ENCODE results near the gene PFKFB2.
A peak's percentile ranks its signal among the peaks of the same experiment; 100 is the strongest.

Gene PFKFB2

DNA sequence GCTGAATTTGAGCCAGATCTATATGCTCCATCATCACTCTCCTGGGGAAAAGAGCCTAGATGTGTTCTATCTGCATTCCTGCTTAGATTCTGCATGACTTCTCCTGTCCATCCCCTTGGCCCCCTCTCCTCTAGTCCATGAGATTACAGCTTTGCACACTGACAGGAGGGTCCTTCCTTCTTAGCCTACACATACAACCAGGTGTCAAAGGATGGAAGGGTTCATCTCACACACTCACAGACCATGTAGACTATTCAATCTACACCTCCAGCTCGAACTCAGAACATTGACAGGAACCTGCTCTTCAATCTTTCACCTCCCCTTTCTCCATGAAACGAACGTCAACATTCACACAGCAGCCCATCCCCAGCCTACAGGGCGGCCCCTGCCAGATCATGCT is 34.4 kb upstream of the PFKFB2 start:
- ATAC-seq (ENCODE audit: low read depth) (no peak), DNase-seq (ENCODE audit: low spot score) (no peak)
- Histone ChIP-seq H3K9me3 (ENCODE audit: severe bottlenecking) (no peaks in the 10 kb centered on the region), H3K4me1 (ENCODE audit: insufficient read depth, poor library complexity, severe bottlenecking) (peaks cover 48% of the 10 kb centered on the region), H3K27ac (ENCODE audit: poor library complexity, severe bottlenecking) (peak overlapping the region; percentile 97), H3K36me3 (ENCODE audit: low read depth) (peaks cover 33% of the 10 kb centered on the region), H3K4me3 (ENCODE audit: severe bottlenecking) (no peak overlapping the region), H3K27me3 (ENCODE audit: insufficient read depth, poor library complexity, severe bottlenecking) (no peaks in the 10 kb centered on the region)
- TF ChIP-seq, protein P1, sequence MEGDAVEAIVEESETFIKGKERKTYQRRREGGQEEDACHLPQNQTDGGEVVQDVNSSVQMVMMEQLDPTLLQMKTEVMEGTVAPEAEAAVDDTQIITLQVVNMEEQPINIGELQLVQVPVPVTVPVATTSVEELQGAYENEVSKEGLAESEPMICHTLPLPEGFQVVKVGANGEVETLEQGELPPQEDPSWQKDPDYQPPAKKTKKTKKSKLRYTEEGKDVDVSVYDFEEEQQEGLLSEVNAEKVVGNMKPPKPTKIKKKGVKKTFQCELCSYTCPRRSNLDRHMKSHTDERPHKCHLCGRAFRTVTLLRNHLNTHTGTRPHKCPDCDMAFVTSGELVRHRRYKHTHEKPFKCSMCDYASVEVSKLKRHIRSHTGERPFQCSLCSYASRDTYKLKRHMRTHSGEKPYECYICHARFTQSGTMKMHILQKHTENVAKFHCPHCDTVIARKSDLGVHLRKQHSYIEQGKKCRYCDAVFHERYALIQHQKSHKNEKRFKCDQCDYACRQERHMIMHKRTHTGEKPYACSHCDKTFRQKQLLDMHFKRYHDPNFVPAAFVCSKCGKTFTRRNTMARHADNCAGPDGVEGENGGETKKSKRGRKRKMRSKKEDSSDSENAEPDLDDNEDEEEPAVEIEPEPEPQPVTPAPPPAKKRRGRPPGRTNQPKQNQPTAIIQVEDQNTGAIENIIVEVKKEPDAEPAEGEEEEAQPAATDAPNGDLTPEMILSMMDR (IDR thresholded peaks at IDR 0.05; ENCODE audit: poor library complexity, severe bottlenecking) = no peak

DNA sequence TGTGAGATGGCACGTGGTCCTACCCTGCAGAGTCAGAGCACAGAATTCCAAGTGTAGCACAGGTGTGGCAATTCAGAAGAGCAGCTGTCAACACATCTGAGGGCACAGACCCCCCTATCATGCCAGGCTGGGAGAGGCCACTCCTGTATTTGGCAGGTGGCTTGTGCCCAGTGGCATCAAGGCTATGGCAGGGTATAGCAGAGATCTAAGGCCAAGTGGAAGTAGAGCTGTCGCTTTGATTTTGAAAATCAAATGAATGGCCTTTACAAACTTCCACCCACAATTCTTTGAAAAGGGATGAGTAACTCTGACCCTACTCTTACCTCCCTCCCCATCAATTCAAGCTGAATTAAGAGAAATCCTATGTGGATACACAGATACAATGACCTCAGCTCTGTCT is 33.9 kb upstream of the PFKFB2 start:
- peak overlapping the region; percentile 97 for H3K27ac ChIP-seq (ENCODE audit: poor library complexity, severe bottlenecking)
- H3K4me3 ChIP-seq (ENCODE audit: severe bottlenecking) = no peak overlapping the region
- H3K4me1 ChIP-seq (ENCODE audit: insufficient read depth, poor library complexity, severe bottlenecking) = peaks cover 48% of the 10 kb centered on the region
- no peaks in the 10 kb centered on the region for H3K27me3 ChIP-seq (ENCODE audit: insufficient read depth, poor library complexity, severe bottlenecking)
- H3K9me3 ChIP-seq (ENCODE audit: severe bottlenecking) = no peaks in the 10 kb centered on the region
- ATAC-seq (ENCODE audit: low read depth) = no peak
- H3K36me3 ChIP-seq (ENCODE audit: low read depth) = peaks cover 37% of the 10 kb centered on the region
- DNase-seq (ENCODE audit: low spot score) = no peak
- TF ChIP-seq, protein P1 (IDR thresholded peaks at IDR 0.05; ENCODE audit: poor library complexity, severe bottlenecking) = no peak

DNA sequence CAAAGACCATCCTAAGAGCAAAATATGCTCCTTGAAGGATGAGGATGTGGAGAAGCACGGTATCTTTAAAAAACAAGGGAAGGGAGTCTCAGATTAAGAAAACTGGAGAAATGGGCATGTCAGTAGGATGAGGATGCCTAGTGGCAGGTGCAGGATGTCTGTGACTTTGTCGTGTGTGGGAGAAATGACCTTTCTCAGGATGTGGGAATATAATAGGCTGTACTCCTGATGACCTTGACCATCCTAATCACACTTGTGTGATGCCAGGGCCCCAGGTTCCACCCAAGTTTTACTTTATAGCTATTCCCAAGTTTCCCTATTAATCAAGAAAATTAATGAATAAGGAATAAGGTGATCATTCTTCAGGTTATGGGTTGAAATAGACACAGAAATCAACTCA is 33.4 kb upstream of the PFKFB2 start:
- Histone ChIP-seq H3K4me1 (ENCODE audit: insufficient read depth, poor library complexity, severe bottlenecking) (peaks cover 48% of the 10 kb centered on the region), H3K27me3 (ENCODE audit: insufficient read depth, poor library complexity, severe bottlenecking) (no peaks in the 10 kb centered on the region), H3K9me3 (ENCODE audit: severe bottlenecking) (no peaks in the 10 kb centered on the region), H3K4me3 (ENCODE audit: severe bottlenecking) (no peak overlapping the region), H3K36me3 (ENCODE audit: low read depth) (peaks cover 42% of the 10 kb centered on the region), H3K27ac (ENCODE audit: poor library complexity, severe bottlenecking) (peak overlapping the region; percentile 97)
- TF ChIP-seq, protein P1 (IDR thresholded peaks at IDR 0.05; ENCODE audit: poor library complexity, severe bottlenecking) = no peak
- ATAC-seq (ENCODE audit: low read depth) (no peak), DNase-seq (ENCODE audit: low spot score) (no peak)

DNA sequence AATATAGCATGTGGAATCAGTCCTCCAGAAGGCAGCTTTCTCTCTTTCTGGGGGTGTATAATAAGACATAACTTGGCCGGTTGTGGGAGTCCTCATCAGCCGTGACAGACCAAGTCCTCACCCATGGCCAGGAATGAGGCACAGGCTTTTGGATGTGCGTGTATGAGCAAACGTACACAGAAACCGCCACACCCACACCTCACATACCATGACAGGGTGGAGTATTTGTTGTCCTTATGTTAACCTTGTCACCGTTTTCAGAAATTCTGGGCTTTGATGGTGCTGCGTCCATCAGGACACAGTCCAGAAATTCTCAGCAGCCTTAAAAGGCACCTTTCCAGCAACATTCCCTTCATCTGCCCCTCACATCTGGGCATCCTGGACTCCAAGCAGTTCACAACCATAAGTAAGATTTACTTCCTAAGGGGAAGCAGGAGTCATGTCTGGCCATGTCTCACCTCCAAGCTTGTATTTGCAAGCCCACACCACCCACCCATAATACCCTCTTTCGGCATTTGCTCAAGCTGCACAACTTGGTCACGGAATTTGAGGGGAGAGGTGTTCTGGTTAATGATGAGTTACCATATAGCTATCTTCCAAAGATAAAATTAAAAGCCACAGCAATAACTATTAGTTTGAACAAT is 32.9 kb upstream of the PFKFB2 start:
- DNase-seq (ENCODE audit: low spot score) = peak; percentile 87
- Histone ChIP-seq H3K9me3 (ENCODE audit: severe bottlenecking) (no peaks in the 10 kb centered on the region), H3K27ac (ENCODE audit: poor library complexity, severe bottlenecking) (peak overlapping the region; percentile 97), H3K27me3 (ENCODE audit: insufficient read depth, poor library complexity, severe bottlenecking) (no peaks in the 10 kb centered on the region), H3K4me3 (ENCODE audit: severe bottlenecking) (no peak overlapping the region), H3K36me3 (ENCODE audit: low read depth) (peaks cover 44% of the 10 kb centered on the region), H3K4me1 (ENCODE audit: insufficient read depth, poor library complexity, severe bottlenecking) (peaks cover 49% of the 10 kb centered on the region)
- TF ChIP-seq, protein P1 (IDR thresholded peaks at IDR 0.05; ENCODE audit: poor library complexity, severe bottlenecking) = peak; percentile 6
- ATAC-seq (ENCODE audit: low read depth) = peak; percentile 67

DNA sequence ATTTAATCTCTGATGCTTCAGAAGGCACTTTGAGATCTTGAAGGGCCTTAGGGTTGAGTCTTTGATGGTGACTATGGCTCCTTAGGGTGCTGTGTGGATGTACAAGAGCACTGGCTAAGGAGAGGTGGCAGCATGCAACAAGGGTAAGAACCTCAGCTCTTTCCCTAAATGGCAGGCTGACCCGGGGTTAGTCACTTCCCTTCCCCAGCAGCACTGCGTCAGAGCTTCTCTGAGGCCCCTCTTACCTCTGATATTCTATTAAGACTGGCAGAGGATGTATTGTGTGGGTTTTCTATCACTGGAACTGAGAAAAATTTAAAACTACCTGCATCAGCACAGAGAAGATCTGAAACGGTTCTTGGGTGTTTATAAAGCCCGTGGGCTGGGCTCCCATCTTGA is 32.4 kb upstream of the PFKFB2 start:
- Histone ChIP-seq H3K4me3 (ENCODE audit: severe bottlenecking) (no peak overlapping the region), H3K27ac (ENCODE audit: poor library complexity, severe bottlenecking) (peak overlapping the region; percentile 97), H3K27me3 (ENCODE audit: insufficient read depth, poor library complexity, severe bottlenecking) (no peaks in the 10 kb centered on the region), H3K36me3 (ENCODE audit: low read depth) (peaks cover 49% of the 10 kb centered on the region), H3K9me3 (ENCODE audit: severe bottlenecking) (no peaks in the 10 kb centered on the region), H3K4me1 (ENCODE audit: insufficient read depth, poor library complexity, severe bottlenecking) (peaks cover 54% of the 10 kb centered on the region)
- DNase-seq (ENCODE audit: low spot score) = no peak
- TF ChIP-seq, protein P1 (IDR thresholded peaks at IDR 0.05; ENCODE audit: poor library complexity, severe bottlenecking) = peak; percentile 4
- peak; percentile 26 for ATAC-seq (ENCODE audit: low read depth)
